ENCODE results near the gene ERLEC1.

GRCh38 chr2:53744395-53745065, 42.3 kb upstream of the ERLEC1 start:
- TF ChIP-seq MAX (IDR thresholded peaks at IDR 0.05; ENCODE audit: low read depth, low read length) (no peak), CTCF (IDR thresholded peaks at IDR 0.05; ENCODE audit: low read depth, low read length) (no peak), POLR2A (IDR thresholded peaks at IDR 0.05; ENCODE audit: extremely low read depth, insufficient read length) (no peak), MYC (IDR thresholded peaks at IDR 0.05; ENCODE audit: low read depth, low read length) (no peak)

Measured in NB4 (cell line).